Activated CD4-positive, alpha-beta T cell treated with anti-CD3 and anti-CD28 coated beads for 4 hours (primary cell): ENCODE measurements around the gene ZNF398.

Experiments used
- DNase-seq, 2 donors: peaks; one replicate each; pipeline ENCODE4 v3.0.0-alpha.2; 2020

ZNF398 gene

GRCh38 chr7:149226840-149227494, 79.7 kb downstream of the ZNF398 start:
- DNase-seq = no peak

DNA sequence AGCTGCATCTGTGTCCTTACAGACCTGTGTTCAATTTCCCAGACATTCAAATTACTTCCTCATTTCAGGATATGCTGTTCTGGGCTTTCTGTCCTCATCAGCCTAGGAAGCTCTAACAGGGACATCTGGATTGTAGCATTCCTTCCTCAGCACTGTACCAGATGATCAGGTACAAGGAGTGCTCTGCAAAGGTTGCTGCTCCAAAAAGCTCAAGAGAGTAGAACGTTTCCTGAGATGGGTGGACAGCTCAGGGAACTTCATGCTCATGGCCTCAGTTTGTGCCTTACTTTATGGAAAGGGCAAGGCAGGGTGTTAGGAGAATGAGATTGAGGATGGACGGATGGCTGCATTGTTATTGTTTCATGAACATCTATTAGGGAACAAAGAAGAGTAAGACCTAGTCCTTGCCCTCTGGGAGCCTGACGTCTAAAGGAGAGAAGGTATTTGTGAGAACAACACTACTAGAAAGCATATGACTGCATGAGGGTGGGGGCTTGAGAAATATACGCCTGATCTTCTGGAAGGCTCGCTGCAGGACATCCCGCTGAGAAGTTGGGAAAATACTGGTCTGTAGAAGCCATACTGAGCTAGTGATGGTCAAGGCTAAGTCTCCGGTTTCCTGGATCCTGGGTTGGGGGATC, 81.7 kb downstream of the ZNF398 start:
- DNase-seq = no peak

DNA sequence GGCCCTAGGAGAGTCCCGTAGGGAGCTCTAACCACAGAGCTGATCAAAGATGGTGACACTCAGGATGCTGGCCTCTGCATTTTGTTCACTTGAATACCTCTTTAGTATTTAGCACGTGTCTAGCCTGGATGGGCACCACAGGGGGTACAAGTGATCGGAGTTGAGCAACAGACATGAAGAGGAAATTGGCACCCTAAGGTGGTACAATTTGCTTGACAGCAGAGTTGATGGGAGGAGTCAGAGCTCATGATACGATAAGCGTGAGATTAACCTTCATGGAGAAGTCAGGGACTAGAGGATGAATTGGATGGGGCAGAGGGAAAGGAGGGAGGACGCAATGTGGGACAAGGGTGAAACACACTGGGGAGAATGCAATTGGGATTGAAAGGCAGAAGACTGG, 82.3 kb downstream of the ZNF398 start:
- no peak for DNase-seq

DNA sequence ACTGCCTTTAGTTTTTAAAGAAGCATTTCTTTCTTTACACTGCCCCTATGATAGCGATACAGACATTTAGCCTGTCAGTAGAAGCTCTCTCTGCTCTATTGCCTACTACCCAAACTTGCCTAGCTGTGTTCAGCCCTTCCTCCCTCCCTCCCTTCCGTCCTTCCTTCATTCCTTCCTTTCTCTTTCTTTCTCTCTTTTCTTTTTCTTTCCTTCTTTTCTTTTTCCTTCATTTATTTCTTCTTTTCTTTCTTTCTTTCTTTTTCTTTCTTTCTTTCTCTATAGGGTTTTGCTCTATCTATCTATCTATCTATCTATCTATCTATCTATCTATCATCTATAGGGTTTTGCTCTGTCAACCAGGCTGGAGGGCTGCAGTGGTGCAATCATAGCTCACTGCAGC, 85.1 kb downstream of the ZNF398 start:
- DNase-seq = no peak
